Body of pancreas (tissue), 4 donors: Measurements from ENCODE around the gene CARD19. TPM values are rescaled to one million over a fixed set of nuclear protein-coding genes. Genes with fewer than 3 reads are reported as not detected.
"Not testable (repeated sequence)": the region's sequence is repeated elsewhere in the genome, so short reads cannot be mapped to it uniquely, and the experiment has no call there.

ENCODE experiments used
- ATAC-seq: fragments of 150-250 bp; one replicate; pipeline ENCODE4 v1.9.1; 2016
- DNase-seq, 4 donors: peaks; one replicate each; pipeline ENCODE4 v3.0.0-alpha.2; 2019
- H3K27ac ChIP-seq, 4 donors: fragments of 200-600 bp; sonication (generic); 1 replicate in 3 of 4; 2 replicates in 1 of 4; pipeline versions ENCODE4 v1.5.1 to v1.6.1; 2016 to 2019; ENCODE audit warnings: mild to moderate bottlenecking in 1 of 4, mixed read lengths in 1 of 4, moderate library complexity in 1 of 4
- H3K27me3 ChIP-seq, 2 donors: fragments of 200-600 bp; sonication (generic); one replicate each; pipeline ENCODE4 v1.6.0; 2016; ENCODE audit warnings: mild to moderate bottlenecking in 1 of 2
- H3K36me3 ChIP-seq, 2 donors: fragments of 200-600 bp; sonication (generic); replicated peaks in 1 of 2; 2 replicates each; pipeline ENCODE4 v1.5.1; 2016; ENCODE audit warnings: low read depth in 2 of 2; ENCODE audit not compliant: insufficient read depth in 1 of 2
- H3K4me1 ChIP-seq: fragments of 200-600 bp; sonication (generic); one replicate; pipeline ENCODE4 v1.6.0; 2016
- H3K4me3 ChIP-seq, 2 donors: fragments of 200-600 bp; sonication (generic); 1 replicate in 1 of 2; 2 replicates in 1 of 2; pipeline ENCODE4 v1.5.1; 2016 to 2019
- H3K9me3 ChIP-seq, 3 donors: fragments of 200-600 bp; sonication (generic); 1 replicate in 2 of 3; 2 replicates in 1 of 3; pipeline ENCODE4 v1.5.1; 2016
- POLR2A ChIP-seq, 3 donors: fragments of 450-650 bp; IDR thresholded peaks; one replicate each; pipeline ENCODE4 v1.6.1; 2016; ENCODE audit warnings: antibody characterized with exemption in 3 of 3, mild to moderate bottlenecking in 2 of 3
- WGBS, 2 donors: methylation state at CpG; one replicate each; pipeline ENCODE4 v1.1.5; 2017; 5-methylcytosine and 5-hydroxymethylcytosine counted together
- intact Hi-C: fragments of 100-400 bp; cut with DNase I; formaldehyde crosslinking; loops from one replicate; pipeline ENCODE4 v1.15.1; 2023
- total RNA-seq, 2 donors: library from RNA; depleted of rRNA; stranded (reverse); fragments of >200 nt; gene quantifications; one replicate each; pipeline ENCODE4 v1.1.0, GENCODE V29; 2016
- TF ChIP-seq, protein P1 (sequence below), 7 experiments: fragments of 450-650 bp in 4 of 7; fragments of 200-600 bp in 3 of 7; sonication (generic) in 3 of 7; IDR thresholded peaks; one replicate each; pipeline ENCODE4 v1.5.1; 2016 to 2019; ENCODE audit warnings: antibody characterized with exemption in 7 of 7

CARD19 gene
- total RNA-seq, 2 donors from 2014 or later = 4.3 to 20.8 TPM

GRCh38 chr9:93141771-93142483 lies 45.9 kb downstream of the CARD19 start:
- Histone ChIP-seq H3K9me3 (no peaks in the 10 kb centered on the region), H3K36me3 (no peaks in the 10 kb centered on the region), H3K4me1 (peaks cover 13% of the 10 kb centered on the region), H3K27ac (no peak overlapping the region), H3K4me3 (no peak overlapping the region), H3K27me3 (no peaks in the 10 kb centered on the region)
- WGBS, 2 donors = 82 to 83% methylated on average over 3 to 8 of the region's 8 CpGs
- intact Hi-C loops = no loop called here
- DNase-seq (no peak), ATAC-seq (no peak)
- TF ChIP-seq, protein P1, sequence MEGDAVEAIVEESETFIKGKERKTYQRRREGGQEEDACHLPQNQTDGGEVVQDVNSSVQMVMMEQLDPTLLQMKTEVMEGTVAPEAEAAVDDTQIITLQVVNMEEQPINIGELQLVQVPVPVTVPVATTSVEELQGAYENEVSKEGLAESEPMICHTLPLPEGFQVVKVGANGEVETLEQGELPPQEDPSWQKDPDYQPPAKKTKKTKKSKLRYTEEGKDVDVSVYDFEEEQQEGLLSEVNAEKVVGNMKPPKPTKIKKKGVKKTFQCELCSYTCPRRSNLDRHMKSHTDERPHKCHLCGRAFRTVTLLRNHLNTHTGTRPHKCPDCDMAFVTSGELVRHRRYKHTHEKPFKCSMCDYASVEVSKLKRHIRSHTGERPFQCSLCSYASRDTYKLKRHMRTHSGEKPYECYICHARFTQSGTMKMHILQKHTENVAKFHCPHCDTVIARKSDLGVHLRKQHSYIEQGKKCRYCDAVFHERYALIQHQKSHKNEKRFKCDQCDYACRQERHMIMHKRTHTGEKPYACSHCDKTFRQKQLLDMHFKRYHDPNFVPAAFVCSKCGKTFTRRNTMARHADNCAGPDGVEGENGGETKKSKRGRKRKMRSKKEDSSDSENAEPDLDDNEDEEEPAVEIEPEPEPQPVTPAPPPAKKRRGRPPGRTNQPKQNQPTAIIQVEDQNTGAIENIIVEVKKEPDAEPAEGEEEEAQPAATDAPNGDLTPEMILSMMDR (IDR thresholded peaks at IDR 0.05) = no peak
- TF ChIP-seq POLR2A (IDR thresholded peaks at IDR 0.05) = no peak

DNA sequence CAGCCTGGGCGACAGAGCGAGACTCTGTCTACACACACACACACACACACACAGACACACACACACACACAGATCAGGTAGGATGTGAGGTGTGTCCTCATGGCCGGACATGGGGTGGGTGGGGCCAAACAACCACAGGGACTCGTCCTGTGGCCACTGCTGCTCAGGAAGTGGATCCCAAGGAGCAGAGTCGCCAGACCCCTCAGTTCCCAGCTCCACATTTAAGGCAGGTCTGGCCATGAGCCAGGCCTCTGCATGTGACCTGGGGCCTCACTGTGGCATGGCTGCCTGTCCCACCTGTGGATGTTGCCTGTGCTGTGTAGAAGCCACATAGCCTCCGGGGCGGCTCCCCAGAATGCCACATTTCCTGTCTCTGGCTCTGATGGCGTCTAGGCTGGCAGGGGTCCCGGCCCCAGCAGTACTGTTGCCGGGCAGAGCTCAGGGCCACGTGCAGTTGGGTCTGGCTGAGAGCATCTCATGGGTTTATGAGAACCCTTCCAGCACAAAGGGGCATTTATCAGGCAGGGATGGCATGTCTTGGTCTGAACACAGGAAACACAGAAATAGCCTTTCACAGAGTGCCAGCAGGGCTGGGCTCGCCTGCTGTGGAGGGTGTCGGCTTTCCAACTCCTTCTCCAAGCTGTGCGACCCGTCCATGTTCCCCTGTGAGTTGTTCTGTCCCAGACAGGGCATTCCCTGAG lies 48.0 kb downstream of the CARD19 start:
- H3K36me3 ChIP-seq = no peaks in the 10 kb centered on the region
- H3K27ac ChIP-seq = peak overlapping the region in 2 of 4 donors; percentile 20 to 45
- no peaks in the 10 kb centered on the region for H3K9me3 ChIP-seq
- intact Hi-C loops = no loop called here
- peak; percentile 36 for ATAC-seq
- peaks cover 13% of the 10 kb centered on the region for H3K4me1 ChIP-seq
- WGBS, 2 donors = 51 to 52% methylated on average over 7 to 15 of the region's 15 CpGs
- H3K27me3 ChIP-seq = no peaks in the 10 kb centered on the region
- no peak overlapping the region for H3K4me3 ChIP-seq
- DNase-seq = peak in 2 of 4 donors; percentile 44 to 45
- TF ChIP-seq, protein P1 (IDR thresholded peaks at IDR 0.05) = no peak
- TF ChIP-seq POLR2A (IDR thresholded peaks at IDR 0.05) = no peak

DNA sequence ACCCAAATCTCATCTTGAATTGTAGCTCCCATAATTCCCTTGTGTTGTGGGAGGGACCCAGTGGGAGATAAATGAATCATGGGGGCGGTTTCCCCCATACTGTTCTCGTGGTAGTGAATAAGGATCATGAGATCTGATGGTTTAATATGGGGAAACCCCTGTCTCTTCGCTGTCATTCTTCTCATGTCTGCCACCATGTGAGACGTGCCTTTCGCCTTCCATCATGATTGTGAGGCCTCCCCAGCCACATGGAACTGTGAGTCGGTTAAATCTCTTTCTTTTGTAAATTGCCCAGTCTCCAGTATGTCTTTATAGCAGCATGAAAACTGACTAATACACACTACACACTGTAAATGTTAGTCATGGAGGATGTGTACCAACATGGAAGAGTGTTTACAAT lies 50.7 kb downstream of the CARD19 start:
- 78 to 84% methylated on average over 6 of the region's 6 CpGs for WGBS, 2 donors
- H3K27me3 ChIP-seq, ATAC-seq, intact Hi-C loops, H3K27ac ChIP-seq, H3K4me3 ChIP-seq, H3K9me3 ChIP-seq, DNase-seq, H3K36me3 ChIP-seq: not testable (repeated sequence)
- H3K4me1 ChIP-seq = peaks cover 13% of the 10 kb centered on the region

DNA sequence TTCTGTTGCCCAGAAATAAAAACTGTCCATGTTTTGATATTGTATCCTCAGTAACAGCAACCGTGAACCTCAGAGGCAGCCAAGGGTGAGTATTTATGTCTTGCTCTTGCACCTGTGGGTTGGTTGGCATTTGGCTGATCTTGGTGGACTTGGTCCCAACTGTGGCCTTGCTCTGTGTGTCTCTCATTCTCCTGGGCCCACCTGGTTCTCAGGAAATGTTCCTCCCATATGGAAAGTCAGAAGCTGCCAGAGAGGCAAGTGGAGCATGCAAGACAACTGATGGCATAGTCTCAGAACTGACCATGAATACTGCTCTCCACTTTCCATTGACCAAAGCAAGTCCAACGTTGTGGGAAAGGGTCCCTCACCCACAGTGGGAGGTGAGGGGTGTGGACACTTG lies 51.6 kb downstream of the CARD19 start:
- ATAC-seq (no peak), DNase-seq (no peak)
- H3K27me3 ChIP-seq = no peaks in the 10 kb centered on the region
- 62 to 63% methylated on average over 2 of the region's 2 CpGs for WGBS, 2 donors
- H3K9me3 ChIP-seq = no peaks in the 10 kb centered on the region
- H3K27ac ChIP-seq = no peak overlapping the region
- intact Hi-C loops = no loop called here
- no peak overlapping the region for H3K4me3 ChIP-seq
- no peaks in the 10 kb centered on the region for H3K36me3 ChIP-seq
- peaks cover 13% of the 10 kb centered on the region for H3K4me1 ChIP-seq
- TF ChIP-seq, protein P1 (IDR thresholded peaks at IDR 0.05) = no peak
- TF ChIP-seq POLR2A (IDR thresholded peaks at IDR 0.05) = no peak

DNA sequence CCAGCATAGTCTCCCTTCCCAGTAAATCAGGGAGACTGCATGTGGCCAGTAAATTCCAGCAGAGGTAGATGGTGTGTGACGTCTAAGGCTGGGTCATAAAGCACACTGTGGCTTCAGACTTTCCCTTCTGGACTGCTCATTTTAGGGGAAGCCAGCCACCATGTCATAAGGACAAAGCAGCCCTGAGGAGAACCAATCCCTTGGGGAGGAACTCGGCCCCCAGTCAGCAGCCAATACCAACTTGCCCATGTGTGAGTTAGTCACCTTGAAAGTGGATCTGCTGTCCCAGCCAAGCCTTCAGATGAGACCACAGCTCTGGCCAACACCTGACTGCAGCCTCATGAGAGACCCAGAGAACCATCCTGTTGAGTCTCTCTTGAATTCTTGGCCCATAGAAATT lies 52.7 kb downstream of the CARD19 start:
- no peak overlapping the region for H3K4me3 ChIP-seq
- H3K27ac ChIP-seq = no peak overlapping the region
- TF ChIP-seq, protein P1 (IDR thresholded peaks at IDR 0.05) = no peak
- no peak for TF ChIP-seq POLR2A (IDR thresholded peaks at IDR 0.05)
- intact Hi-C loops = no loop called here
- ATAC-seq (no peak), DNase-seq (no peak)
- H3K27me3 ChIP-seq = no peaks in the 10 kb centered on the region
- no peaks in the 10 kb centered on the region for H3K9me3 ChIP-seq
- WGBS, 2 donors = 89 to 92% methylated on average over 2 of the region's 2 CpGs
- H3K36me3 ChIP-seq = no peaks in the 10 kb centered on the region
- H3K4me1 ChIP-seq = peaks cover 7% of the 10 kb centered on the region
